GM23248 (cell line): Measurements from ENCODE around the gene PPP2R5C. TPM values are rescaled to one million over a fixed set of nuclear protein-coding genes. Genes with fewer than 3 reads are reported as not detected.

Experiments
- DNase-seq: peaks from one replicate; pipeline ENCODE4 v3.0.0-alpha.2; 2015
- H2AFZ ChIP-seq: fragments of 200-600 bp; sonication (generic); 2 replicates; pipeline ENCODE4 v1.6.1; 2016; ENCODE audit warnings: antibody characterized with exemption
- H3F3A ChIP-seq: fragments of 200-600 bp; sonication (generic); 2 replicates; pipeline ENCODE4 v1.6.1; 2016; ENCODE audit warnings: mild to moderate bottlenecking, antibody characterized with exemption, mixed run types; ENCODE audit not compliant: insufficient read depth
- H3K27ac ChIP-seq: fragments of 200-600 bp; sonication (generic); 2 replicates; pipeline ENCODE4 v1.5.1; 2016; ENCODE audit warnings: mild to moderate bottlenecking
- H3K27me3 ChIP-seq: fragments of 200-600 bp; sonication (generic); replicated peaks from 2 replicates; pipeline ENCODE4 v1.6.1; 2016; ENCODE audit warnings: mild to moderate bottlenecking; ENCODE audit not compliant: insufficient read depth
- H3K36me3 ChIP-seq: fragments of 200-600 bp; sonication (generic); 2 replicates; pipeline ENCODE4 v1.6.1; 2016; ENCODE audit warnings: low read depth, mild to moderate bottlenecking
- H3K4me1 ChIP-seq: fragments of 200-600 bp; sonication (generic); 2 replicates; pipeline ENCODE4 v1.6.1; 2016; ENCODE audit warnings: mild to moderate bottlenecking; ENCODE audit not compliant: insufficient read depth
- H3K4me2 ChIP-seq: fragments of 200-600 bp; sonication (generic); one replicate; pipeline ENCODE4 v1.6.1; 2016; ENCODE audit warnings: mild to moderate bottlenecking; ENCODE audit not compliant: unreplicated experiment
- H3K4me3 ChIP-seq: fragments of 200-600 bp; sonication (generic); 2 replicates; pipeline ENCODE4 v1.5.1; 2016; ENCODE audit warnings: mild to moderate bottlenecking
- H3K79me2 ChIP-seq: fragments of 200-600 bp; sonication (generic); 2 replicates; pipeline ENCODE4 v1.6.1; 2016; ENCODE audit warnings: mild to moderate bottlenecking; ENCODE audit not compliant: insufficient read depth
- H3K9ac ChIP-seq: fragments of 200-600 bp; sonication (generic); 2 replicates; pipeline ENCODE4 v1.6.1; 2016; ENCODE audit warnings: mild to moderate bottlenecking
- H3K9me2 ChIP-seq: fragments of 200-600 bp; sonication (generic); 2 replicates; pipeline ENCODE4 v1.6.1; 2016; ENCODE audit warnings: mixed run types, mild to moderate bottlenecking, moderate library complexity; ENCODE audit not compliant: insufficient read depth
- H3K9me3 ChIP-seq: fragments of 200-600 bp; sonication (generic); one replicate; pipeline ENCODE4 v1.6.1; 2017; ENCODE audit warnings: low read depth
- H4K20me1 ChIP-seq: fragments of 200-600 bp; sonication (generic); 2 replicates; pipeline ENCODE4 v1.6.0; 2016; ENCODE audit not compliant: insufficient read depth
- EZH2 ChIP-seq: fragments of 200-600 bp; sonication (generic); IDR thresholded peaks from 2 replicates; pipeline ENCODE4 v1.6.1; 2018; ENCODE audit warnings: antibody characterized with exemption, mild to moderate bottlenecking; ENCODE audit not compliant: insufficient read depth, poor library complexity, severe bottlenecking
- EZH2phosphoT487 ChIP-seq: fragments of 200-600 bp; sonication (generic); IDR thresholded peaks from 2 replicates; pipeline ENCODE4 v1.6.1; 2018; ENCODE audit warnings: antibody characterized with exemption, moderate library complexity, mild to moderate bottlenecking, low read depth; ENCODE audit not compliant: insufficient read depth
- WGBS, 2 experiments: methylation state at CpG; one replicate each; pipeline ENCODE4 v1.1.6; 2015 to 2017; ENCODE audit warnings: low lambda C conversion rate in 2 of 2, low coverage in 1 of 2; ENCODE audit errors: missing lambda C conversion rate in 2 of 2; 5-methylcytosine and 5-hydroxymethylcytosine counted together
- in situ Hi-C: fragments of 300-500 bp; cut with MboI; formaldehyde crosslinking; loops from 2 replicates; pipeline ENCODE4 v1.15.0; 2020
- polyA plus RNA-seq: library from polyadenylated mRNA; unstranded; fragments of >200 nt; fragmentation: Nextera tagmentation; extraction: Ambion mirVana; gene quantifications from 2 replicates; pipeline ENCODE4 v1.2.1, GENCODE V29; 2016
- total RNA-seq: library from RNA; depleted of rRNA; stranded (reverse); fragments of >200 nt; shearing (Covaris generic); gene quantifications from 2 replicates; pipeline ENCODE4 v1.2.3, GENCODE V29; 2014

PPP2R5C gene
- total and polyA plus RNA-seq, 2 experiments from 2014 or later = 76.3 to 77.9 TPM

DNA sequence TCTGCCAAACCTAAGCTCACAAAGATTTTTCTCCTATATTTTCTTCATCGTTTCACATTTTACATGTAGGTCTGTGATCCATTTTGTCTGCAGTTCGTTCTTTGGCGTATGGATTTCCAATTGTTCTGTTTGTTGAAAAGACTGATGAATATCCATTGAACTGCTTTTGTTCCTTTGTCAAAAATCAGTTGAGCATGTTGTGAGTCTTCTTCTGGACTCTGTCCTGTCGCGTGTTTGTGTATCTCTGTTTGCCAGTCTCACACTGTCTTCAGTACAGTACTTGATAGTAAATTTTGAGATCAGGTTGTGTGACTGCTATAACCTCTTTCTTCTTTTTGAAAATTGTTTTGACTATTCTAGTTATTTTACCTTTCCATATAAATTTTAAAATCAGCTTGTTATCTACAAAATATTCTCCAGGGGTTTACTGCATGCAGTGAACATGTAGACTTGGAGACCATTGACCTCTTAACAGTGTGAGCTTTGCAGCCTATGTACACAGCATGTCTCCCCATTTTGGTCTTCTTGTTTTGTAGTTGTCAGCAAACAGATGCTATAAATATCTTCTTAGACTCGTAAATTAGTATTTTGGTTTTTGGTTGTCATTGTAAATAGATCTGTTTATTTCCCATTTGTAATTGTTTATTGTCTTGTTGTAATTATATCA is 108.9 kb downstream of the PPP2R5C start:
- Histone ChIP-seq H3K4me1 (no peaks in the 10 kb centered on the region), H3F3A (no peaks in the 10 kb centered on the region), H3K4me3 (no peak overlapping the region), H3K9me3 (no peaks in the 10 kb centered on the region), H3K9me2 (no peaks in the 10 kb centered on the region), H3K79me2 (peaks cover 100% of the 10 kb centered on the region), H3K4me2 (no peak overlapping the region), H3K27ac (no peak overlapping the region), H2AFZ (no peak overlapping the region), H3K9ac (no peak overlapping the region), H4K20me1 (peaks cover 2% of the 10 kb centered on the region; the same call in 1 of the 2 replicates), H3K36me3 (no peaks in the 10 kb centered on the region), H3K27me3 (no peaks in the 10 kb centered on the region)
- 89% methylated on average over 6 of the region's 6 CpGs for WGBS, 2 experiments
- TF ChIP-seq EZH2 = no peak
- TF ChIP-seq EZH2phosphoT487 = no peak
- DNase-seq = no peak
- in situ Hi-C loops = no loop called here

DNA sequence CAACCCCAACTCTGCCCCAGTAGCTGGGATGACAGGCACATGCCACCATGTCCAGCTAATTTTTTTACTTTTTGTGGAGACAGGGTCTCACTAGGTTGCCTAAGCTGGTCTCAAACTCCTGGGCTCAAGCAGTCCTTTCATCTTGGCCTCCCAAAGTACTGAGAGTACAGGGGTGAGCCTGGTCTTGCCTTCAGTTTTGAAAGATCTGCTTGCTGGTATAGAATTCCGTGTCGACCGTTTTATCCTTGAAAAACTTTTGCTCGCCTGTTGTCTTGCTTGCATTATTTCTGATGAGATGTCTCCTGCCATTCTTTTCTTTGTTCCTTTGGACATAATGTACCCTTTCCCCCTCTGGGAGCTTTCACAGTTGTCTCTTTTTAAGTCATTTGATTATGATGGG is 110.8 kb downstream of the PPP2R5C start:
- in situ Hi-C loops = no loop called here
- peaks cover 100% of the 10 kb centered on the region for H3K79me2 ChIP-seq

DNA sequence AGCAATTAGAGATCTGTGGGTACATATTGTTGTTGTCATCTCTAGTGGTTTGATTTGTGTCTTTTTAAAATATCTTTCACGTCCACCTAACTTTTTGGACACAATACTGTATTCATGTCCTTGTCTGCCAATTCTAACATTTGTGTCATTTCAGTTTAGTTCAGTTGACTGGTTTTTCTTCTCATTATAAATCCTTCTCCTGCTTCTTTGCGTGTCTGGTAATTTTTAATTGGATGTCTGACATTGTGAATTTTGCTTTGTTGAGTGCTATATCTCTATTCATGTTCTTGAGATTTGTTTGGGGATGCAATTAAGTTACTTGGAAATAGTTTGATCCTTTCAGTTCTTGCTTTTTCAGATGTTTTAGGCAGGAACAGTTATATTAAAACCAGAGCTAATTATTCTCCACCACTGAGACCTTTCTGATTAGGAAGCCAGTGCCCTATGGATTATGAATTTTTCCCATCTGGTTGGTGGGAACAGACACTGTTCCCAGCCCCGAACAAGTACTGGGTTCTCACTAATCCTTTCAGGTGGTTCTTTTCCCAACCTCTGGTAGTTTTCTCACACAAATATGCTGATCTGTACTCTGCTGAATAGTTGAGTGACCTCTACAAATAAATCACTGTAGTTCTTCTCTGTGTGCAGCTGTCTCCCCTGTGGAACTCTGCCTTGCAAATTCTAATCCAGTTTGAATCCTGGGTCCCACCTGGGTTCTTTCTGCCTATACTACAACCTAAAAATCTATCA is 111.7 kb downstream of the PPP2R5C start:
- Histone ChIP-seq H3K9me2 (no peaks in the 10 kb centered on the region), H3K9ac (no peak overlapping the region), H3K4me1 (peaks cover 18% of the 10 kb centered on the region), H3F3A (no peaks in the 10 kb centered on the region), H3K79me2 (peaks cover 100% of the 10 kb centered on the region), H3K36me3 (no peaks in the 10 kb centered on the region), H3K9me3 (no peaks in the 10 kb centered on the region), H3K27me3 (no peaks in the 10 kb centered on the region), H2AFZ (no peak overlapping the region), H3K27ac (no peak overlapping the region), H3K4me2 (no peak overlapping the region), H4K20me1 (peaks cover 10% of the 10 kb centered on the region; the same call in 1 of the 2 replicates), H3K4me3 (no peak overlapping the region)
- WGBS, 2 experiments = 90 to 91% methylated on average over 3 of the region's 3 CpGs
- TF ChIP-seq EZH2phosphoT487 = no peak
- no peak for TF ChIP-seq EZH2
- no peak for DNase-seq
- in situ Hi-C loops = no loop called here

More for the DNA sequence above, 110.8 kb downstream of the PPP2R5C start:
- no peak for DNase-seq
- H4K20me1 ChIP-seq = peaks cover 10% of the 10 kb centered on the region; the same call in 1 of the 2 replicates
- no peaks in the 10 kb centered on the region for H3K9me2 ChIP-seq
- no peaks in the 10 kb centered on the region for H3K27me3 ChIP-seq
- no peaks in the 10 kb centered on the region for H3K9me3 ChIP-seq
- WGBS, 2 experiments = 92 to 98% methylated on average over 4 of the region's 4 CpGs
- H3K27ac ChIP-seq = no peak overlapping the region
- H3K4me1 ChIP-seq = peaks cover 18% of the 10 kb centered on the region
- TF ChIP-seq EZH2phosphoT487 (no peak), EZH2 (no peak)
- no peaks in the 10 kb centered on the region for H3K36me3 ChIP-seq
- no peak overlapping the region for H3K9ac ChIP-seq
- H3F3A ChIP-seq = no peaks in the 10 kb centered on the region
- no peak overlapping the region for H3K4me2 ChIP-seq
- no peak overlapping the region for H2AFZ ChIP-seq
- no peak overlapping the region for H3K4me3 ChIP-seq

DNA sequence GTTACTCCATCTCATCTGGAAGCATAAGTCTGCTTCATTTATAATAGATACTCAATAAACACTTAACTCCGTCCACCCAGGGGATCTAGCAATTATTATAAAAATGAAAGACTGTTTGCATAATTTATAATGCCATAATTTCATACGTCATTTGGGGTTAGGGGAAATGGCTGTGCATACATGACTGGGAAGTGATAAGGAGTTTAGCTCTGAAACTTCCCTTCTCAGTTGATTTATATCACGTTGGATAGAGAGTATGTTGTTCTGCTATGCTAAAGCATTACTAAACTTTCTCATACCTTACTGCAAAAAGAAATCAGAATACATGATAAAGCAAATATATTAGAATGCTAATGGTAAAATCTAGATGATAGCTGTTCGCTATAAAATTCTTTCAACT is 112.5 kb downstream of the PPP2R5C start:
- Histone ChIP-seq H3K27ac (no peak overlapping the region), H3K4me3 (no peak overlapping the region), H3K79me2 (peaks cover 99% of the 10 kb centered on the region), H3F3A (no peaks in the 10 kb centered on the region), H3K27me3 (no peaks in the 10 kb centered on the region), H3K9ac (no peak overlapping the region), H3K4me2 (no peak overlapping the region), H3K9me3 (no peaks in the 10 kb centered on the region), H3K36me3 (no peaks in the 10 kb centered on the region), H2AFZ (no peak overlapping the region), H3K4me1 (peaks cover 18% of the 10 kb centered on the region), H3K9me2 (no peaks in the 10 kb centered on the region), H4K20me1 (peaks cover 10% of the 10 kb centered on the region; the same call in 1 of the 2 replicates)
- in situ Hi-C loops = no loop called here
- WGBS, 2 experiments = 95 to 96% methylated on average over 4 of the region's 4 CpGs
- TF ChIP-seq EZH2 (no peak), EZH2phosphoT487 (no peak)
- no peak for DNase-seq
